ENCODE measurements around the gene HOXA9.

The HOXA9 gene

GRCh38 chr7:27112955-27113949, 52.1 kb downstream of the HOXA9 start:
- DNase-seq (ENCODE audit: low spot score) = peak; percentile 64

All from ecto neural progenitor cell (in vitro differentiated cells).